Measurements from ENCODE around the gene ADCK2. TPM values are rescaled to one million over a fixed set of nuclear protein-coding genes. Genes with fewer than 3 reads are reported as not detected.
"Not testable (repeated sequence)": the region's sequence is repeated elsewhere in the genome, so short reads cannot be mapped to it uniquely, and the experiment has no call there.

ADCK2 gene
- total RNA-seq, 3 donors from 2014 or later, result 21.8 to 31.9 (median 23.6) TPM

DNA sequence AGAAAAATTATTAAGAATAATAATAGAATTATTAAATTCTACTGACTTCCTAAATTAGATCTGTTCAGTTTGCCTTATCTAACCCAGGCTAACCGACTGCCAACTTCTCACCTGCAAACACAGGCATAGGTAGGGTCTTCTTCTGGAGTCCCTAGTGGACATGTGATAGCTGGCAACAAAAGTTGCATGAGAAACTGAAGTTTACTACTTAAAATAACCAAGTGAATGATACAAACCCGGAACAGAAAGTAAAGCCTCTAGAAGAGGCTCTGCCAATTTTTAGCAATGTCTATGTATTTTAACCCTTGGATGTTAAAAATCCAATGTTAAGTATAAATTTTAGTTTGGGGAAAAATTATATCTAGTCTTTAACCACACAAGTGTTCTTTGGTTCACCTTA lies 61.4 kb downstream of the ADCK2 start:
- intact Hi-C loops (cut with DNase I; ENCODE audit: low total_unique reads), result no loop called here
- TF ChIP-seq POLR2A (IDR thresholded peaks at IDR 0.05) (no peak), POLR2AphosphoS5 (IDR thresholded peaks at IDR 0.05) (no peak)
- TF ChIP-seq, protein P1, sequence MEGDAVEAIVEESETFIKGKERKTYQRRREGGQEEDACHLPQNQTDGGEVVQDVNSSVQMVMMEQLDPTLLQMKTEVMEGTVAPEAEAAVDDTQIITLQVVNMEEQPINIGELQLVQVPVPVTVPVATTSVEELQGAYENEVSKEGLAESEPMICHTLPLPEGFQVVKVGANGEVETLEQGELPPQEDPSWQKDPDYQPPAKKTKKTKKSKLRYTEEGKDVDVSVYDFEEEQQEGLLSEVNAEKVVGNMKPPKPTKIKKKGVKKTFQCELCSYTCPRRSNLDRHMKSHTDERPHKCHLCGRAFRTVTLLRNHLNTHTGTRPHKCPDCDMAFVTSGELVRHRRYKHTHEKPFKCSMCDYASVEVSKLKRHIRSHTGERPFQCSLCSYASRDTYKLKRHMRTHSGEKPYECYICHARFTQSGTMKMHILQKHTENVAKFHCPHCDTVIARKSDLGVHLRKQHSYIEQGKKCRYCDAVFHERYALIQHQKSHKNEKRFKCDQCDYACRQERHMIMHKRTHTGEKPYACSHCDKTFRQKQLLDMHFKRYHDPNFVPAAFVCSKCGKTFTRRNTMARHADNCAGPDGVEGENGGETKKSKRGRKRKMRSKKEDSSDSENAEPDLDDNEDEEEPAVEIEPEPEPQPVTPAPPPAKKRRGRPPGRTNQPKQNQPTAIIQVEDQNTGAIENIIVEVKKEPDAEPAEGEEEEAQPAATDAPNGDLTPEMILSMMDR (IDR thresholded peaks at IDR 0.05), result no peak
- no peaks in the 10 kb centered on the region for H3K4me1 ChIP-seq
- H3K4me3 ChIP-seq, result no peak overlapping the region
- H3K27me3 ChIP-seq, result no peaks in the 10 kb centered on the region
- no peaks in the 10 kb centered on the region for H3K36me3 ChIP-seq
- no peak for DNase-seq (ENCODE audit: low spot score in 2 of 2)
- no peaks in the 10 kb centered on the region for H3K9me3 ChIP-seq
- no peak overlapping the region for H3K27ac ChIP-seq

- Histone ChIP-seq H3K27me3 (no peaks in the 10 kb centered on the region), H3K9me3 (no peaks in the 10 kb centered on the region), H3K27ac (no peak overlapping the region), H3K4me1 (no peaks in the 10 kb centered on the region), H3K36me3 (no peaks in the 10 kb centered on the region), H3K4me3 (no peak overlapping the region)
- intact Hi-C loops (cut with DNase I; ENCODE audit: low total_unique reads), result loop anchor here (5.0 kb wide), 1 partner anchor 743 kb away; no protein-coding TSS in a partner anchor
- DNase-seq (ENCODE audit: low spot score in 2 of 2), result no peak
- TF ChIP-seq, protein P1 (IDR thresholded peaks at IDR 0.05), result no peak
- TF ChIP-seq POLR2AphosphoS5 (IDR thresholded peaks at IDR 0.05), result no peak
- no peak for TF ChIP-seq POLR2A (IDR thresholded peaks at IDR 0.05)
Observed at GRCh38 chr7:140734729-140735128, 62.0 kb downstream of the ADCK2 start.

GRCh38 chr7:140738280-140738679 lies 65.5 kb downstream of the ADCK2 start:
- H3K9me3 ChIP-seq, result no peaks in the 10 kb centered on the region
- no peak overlapping the region for H3K27ac ChIP-seq
- H3K4me3 ChIP-seq, result no peak overlapping the region
- no peaks in the 10 kb centered on the region for H3K36me3 ChIP-seq
- no peaks in the 10 kb centered on the region for H3K27me3 ChIP-seq
- H3K4me1 ChIP-seq, result no peaks in the 10 kb centered on the region
- no peak for DNase-seq (ENCODE audit: low spot score in 2 of 2)
- TF ChIP-seq POLR2A (IDR thresholded peaks at IDR 0.05), result no peak
- TF ChIP-seq POLR2AphosphoS5 (IDR thresholded peaks at IDR 0.05), result no peak
- TF ChIP-seq, protein P1 (IDR thresholded peaks at IDR 0.05), result no peak
- intact Hi-C loops (cut with DNase I; ENCODE audit: low total_unique reads), result loop anchor here (5.0 kb wide), 1 partner anchor 739 kb away; no protein-coding TSS in a partner anchor

GRCh38 chr7:140743255-140743654 lies 70.5 kb downstream of the ADCK2 start:
- H3K27me3 ChIP-seq; intact Hi-C loops (cut with DNase I; ENCODE audit: low total_unique reads); H3K9me3 ChIP-seq; H3K4me3 ChIP-seq; H3K36me3 ChIP-seq; DNase-seq (ENCODE audit: low spot score in 2 of 2); H3K4me1 ChIP-seq; H3K27ac ChIP-seq: not testable (repeated sequence)

- TF ChIP-seq, protein P1 (IDR thresholded peaks at IDR 0.05), result no peak
- TF ChIP-seq POLR2AphosphoS5 (IDR thresholded peaks at IDR 0.05) (no peak), POLR2A (IDR thresholded peaks at IDR 0.05) (no peak)
- Histone ChIP-seq H3K27me3 (no peaks in the 10 kb centered on the region), H3K9me3 (no peaks in the 10 kb centered on the region), H3K4me1 (no peaks in the 10 kb centered on the region), H3K36me3 (no peaks in the 10 kb centered on the region), H3K27ac (no peak overlapping the region), H3K4me3 (no peak overlapping the region)
- DNase-seq (ENCODE audit: low spot score in 2 of 2), result no peak
- intact Hi-C loops (cut with DNase I; ENCODE audit: low total_unique reads), result no loop called here
Observed at GRCh38 chr7:140744005-140744404, 71.3 kb downstream of the ADCK2 start.

Other genes with a start within 250 kb of the ADCK2 start
- 10 to 100 TPM; 58.7 to 96.2 (median 85.0) TPM for gene MKRN1, start 193.4 kb upstream of the ADCK2 start, total RNA-seq
- 10 to 100 TPM in 1 of 3 donors, 1 to 10 TPM in 2; 6.9 to 13.1 (median 7.6) TPM for gene DENND2A, start 32.1 kb upstream of the ADCK2 start, total RNA-seq
- 100 to 1,000 TPM in 2 of 3 donors, 10 to 100 TPM in 1; 85.0 to 151 (median 149) TPM for gene NDUFB2, start 23.8 kb downstream of the ADCK2 start, total RNA-seq